NCI-H1694 treated with DMSO at 0.1 percent for 48 hours (cell line): ENCODE measurements around the gene CCNL2.

Experiments
- DNase-seq: peaks from one replicate; lab custom pipeline; 2025; lab: John Stamatoyannopoulos, UW

CCNL2 gene

GRCh38 chr1:1356166-1356795, 42.9 kb downstream of the CCNL2 start:
- no peak for DNase-seq

GRCh38 chr1:1355416-1355815, 43.7 kb downstream of the CCNL2 start:
- no peak for DNase-seq

GRCh38 chr1:1354271-1355247, 44.6 kb downstream of the CCNL2 start:
- no peak for DNase-seq

GRCh38 chr1:1353389-1354151, 45.6 kb downstream of the CCNL2 start:
- no peak for DNase-seq

GRCh38 chr1:1352786-1353388, 46.2 kb downstream of the CCNL2 start:
- DNase-seq: peak; percentile 17

- DNase-seq: no peak
These were observed 47.4 kb downstream of the CCNL2 start for GRCh38 chr1:1351511-1352427.

- no peak for DNase-seq
These were observed 49.7 kb downstream of the CCNL2 start, which contains the start of gene DVL1 for GRCh38 chr1:1349256-1350012. DVL1 (minus strand) TSS chr1:1349418; CDS start chr1:1349065, 353 bp downstream.

GRCh38 chr1:1348420-1349255, 50.5 kb downstream of the CCNL2 start:
- DNase-seq: no peak

GRCh38 chr1:1347663-1348419, 51.3 kb downstream of the CCNL2 start:
- no peak for DNase-seq

GRCh38 chr1:1347026-1347595, 52.0 kb downstream of the CCNL2 start:
- DNase-seq: no peak

GRCh38 chr1:1346501-1346890, 52.6 kb downstream of the CCNL2 start:
- no peak for DNase-seq

GRCh38 chr1:1345860-1346500, 53.2 kb downstream of the CCNL2 start:
- DNase-seq: no peak

GRCh38 chr1:1345384-1345783, 53.8 kb downstream of the CCNL2 start:
- no peak for DNase-seq

- no peak for DNase-seq
These were observed 54.3 kb downstream of the CCNL2 start for GRCh38 chr1:1344655-1345361.

GRCh38 chr1:1343811-1344421, 55.2 kb downstream of the CCNL2 start:
- no peak for DNase-seq

- no peak for DNase-seq
These were observed 56.5 kb downstream of the CCNL2 start for GRCh38 chr1:1342584-1343115.
